Kidney (tissue), 14 donors: ENCODE data around the gene SEPTIN10. TPM values are rescaled to one million over a fixed set of nuclear protein-coding genes. Genes with fewer than 3 reads are reported as not detected.

Experiments
- DNase-seq, 5 donors: peaks; one replicate each; pipeline ENCODE4 v3.0.0-alpha.2; 2013 to 2020
- FAIRE-seq: peaks from 2 replicates; lab custom pipeline; 2012; peaks lifted over from hg19 to GRCh38; lab: Jason Lieb, UNC
- H3K27ac ChIP-seq, 2 donors: one replicate each; pipeline ENCODE4 v1.7.0; 2013; ENCODE audit warnings: low read depth in 2 of 2, low read length in 2 of 2, inconsistent platforms in 1 of 2
- H3K27me3 ChIP-seq: one replicate; pipeline ENCODE4 v1.7.1; 2013; ENCODE audit warnings: low read length, inconsistent platforms; ENCODE audit not compliant: control insufficient read depth, insufficient read depth
- H3K36me3 ChIP-seq, 3 donors: one replicate each; pipeline versions ENCODE4 v1.7.0 to v1.7.1; 2013; ENCODE audit warnings: low read length in 3 of 3, control low read depth in 1 of 3, inconsistent platforms in 1 of 3; ENCODE audit not compliant: insufficient read depth in 3 of 3, control insufficient read depth in 2 of 3
- H3K4me1 ChIP-seq, 3 donors: one replicate each; pipeline versions ENCODE4 v1.7.0 to v1.7.1; 2013; ENCODE audit warnings: low read length in 3 of 3, inconsistent platforms in 1 of 3, low read depth in 1 of 3; ENCODE audit not compliant: control insufficient read depth in 2 of 3, insufficient read depth in 2 of 3
- H3K4me3 ChIP-seq, 3 donors: one replicate each; pipeline versions ENCODE4 v1.7.0 to v1.8.1; 2013; ENCODE audit warnings: low read length in 3 of 3, control low read depth in 1 of 3, inconsistent platforms in 1 of 3
- H3K9ac ChIP-seq, 3 donors: one replicate each; pipeline versions ENCODE4 v1.7.0 to v1.7.1; 2013; ENCODE audit warnings: low read length in 3 of 3, control low read depth in 1 of 3, inconsistent platforms in 1 of 3
- H3K9me3 ChIP-seq, 3 donors: one replicate each; pipeline versions ENCODE4 v1.7.0 to v1.7.1; 2013; ENCODE audit warnings: low read length in 3 of 3, control low read depth in 1 of 3, inconsistent platforms in 1 of 3; ENCODE audit not compliant: control insufficient read depth in 2 of 3, insufficient read depth in 1 of 3
- intact Hi-C: fragments of 100-400 bp; cut with DNase I; formaldehyde crosslinking; loops from one replicate; pipeline ENCODE4 v1.11.1; 2022
- polyA plus RNA-seq: library from polyadenylated mRNA; stranded (reverse); fragments of 350-450 nt; fragmentation: Illumina TruSeq; extraction: RNeasy Lipid Tissue Mini Kit (QIAGEN cat#74804); gene quantifications from one replicate; pipeline ENCODE4 v1.2.3, GENCODE V29; 2014; ENCODE audit warnings: low read depth, low replicate concordance; ENCODE audit not compliant: insufficient read depth
- total RNA-seq: library from RNA; stranded (reverse); fragmentation: NEBNext Ultra II Directional; extraction: Animal tissue kit (Norgen Biotek cat#: 25700); gene quantifications from one replicate; pipeline ENCODE4 v1.2.1, GENCODE V29; 2021
- TF ChIP-seq, protein P1 (sequence below): IDR thresholded peaks from 3 replicates; pipeline ENCODE4 v1.5.1; 2012; ENCODE audit warnings: mild to moderate bottlenecking, moderate library complexity, borderline replicate concordance; ENCODE audit not compliant: insufficient read depth; ENCODE audit errors: extremely low read depth
- donor health status: control.
- donor health status: control.
- donor health status: control.
- donor health status: control.
- donor health status: control.
- donor health status: DM: yes; HTN: yes; CAD: no.
- donor health status: Normal renal cell carcinoma (clear cell type).

The SEPTIN10 gene
- total and polyA plus RNA-seq, 2 donors from 2014 or later: 20.8 to 80.7 TPM

DNA sequence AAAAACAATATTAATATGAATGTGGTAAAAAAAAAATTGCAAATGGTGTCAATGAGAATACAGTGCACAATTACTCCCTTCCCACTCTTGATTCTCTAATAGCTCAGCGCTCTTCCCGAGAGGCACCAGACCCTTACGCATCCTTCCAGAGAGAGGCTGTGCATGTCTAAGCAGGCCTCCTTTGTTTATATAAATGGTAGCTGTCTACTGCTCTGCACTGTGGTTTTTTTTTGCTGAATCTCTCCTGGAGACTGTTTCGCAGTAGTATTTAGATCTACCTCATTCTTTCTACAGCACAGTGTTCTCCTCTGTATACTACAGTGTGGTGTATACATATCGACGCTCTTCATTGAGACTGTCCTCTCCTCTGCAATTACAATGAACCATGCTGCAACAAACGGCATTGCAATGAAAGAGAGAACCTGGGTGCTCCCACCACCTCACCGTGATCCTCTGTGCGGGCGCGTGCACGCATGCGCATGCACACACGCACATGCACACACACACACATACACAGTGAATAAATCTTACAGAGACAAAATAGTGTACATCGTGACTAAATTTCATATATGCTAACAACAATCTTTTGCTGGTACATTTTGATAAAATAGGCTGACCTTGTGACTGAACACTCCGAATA, 19.4 kb downstream of the SEPTIN10 start:
- intact Hi-C loops: no loop called here
- no peaks in the 10 kb centered on the region for H3K27me3 ChIP-seq
- DNase-seq (no peak), FAIRE-seq (no peak)
- no peak overlapping the region for H3K4me3 ChIP-seq
- TF ChIP-seq, protein P1, sequence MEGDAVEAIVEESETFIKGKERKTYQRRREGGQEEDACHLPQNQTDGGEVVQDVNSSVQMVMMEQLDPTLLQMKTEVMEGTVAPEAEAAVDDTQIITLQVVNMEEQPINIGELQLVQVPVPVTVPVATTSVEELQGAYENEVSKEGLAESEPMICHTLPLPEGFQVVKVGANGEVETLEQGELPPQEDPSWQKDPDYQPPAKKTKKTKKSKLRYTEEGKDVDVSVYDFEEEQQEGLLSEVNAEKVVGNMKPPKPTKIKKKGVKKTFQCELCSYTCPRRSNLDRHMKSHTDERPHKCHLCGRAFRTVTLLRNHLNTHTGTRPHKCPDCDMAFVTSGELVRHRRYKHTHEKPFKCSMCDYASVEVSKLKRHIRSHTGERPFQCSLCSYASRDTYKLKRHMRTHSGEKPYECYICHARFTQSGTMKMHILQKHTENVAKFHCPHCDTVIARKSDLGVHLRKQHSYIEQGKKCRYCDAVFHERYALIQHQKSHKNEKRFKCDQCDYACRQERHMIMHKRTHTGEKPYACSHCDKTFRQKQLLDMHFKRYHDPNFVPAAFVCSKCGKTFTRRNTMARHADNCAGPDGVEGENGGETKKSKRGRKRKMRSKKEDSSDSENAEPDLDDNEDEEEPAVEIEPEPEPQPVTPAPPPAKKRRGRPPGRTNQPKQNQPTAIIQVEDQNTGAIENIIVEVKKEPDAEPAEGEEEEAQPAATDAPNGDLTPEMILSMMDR: no peak
- peaks cover 0 to 4% (median 0%) of the 10 kb centered on the region in 3 donors for H3K36me3 ChIP-seq
- H3K9me3 ChIP-seq: no peaks in the 10 kb centered on the region
- no peak overlapping the region for H3K27ac ChIP-seq
- no peaks in the 10 kb centered on the region for H3K4me1 ChIP-seq
- H3K9ac ChIP-seq: no peak overlapping the region

DNA sequence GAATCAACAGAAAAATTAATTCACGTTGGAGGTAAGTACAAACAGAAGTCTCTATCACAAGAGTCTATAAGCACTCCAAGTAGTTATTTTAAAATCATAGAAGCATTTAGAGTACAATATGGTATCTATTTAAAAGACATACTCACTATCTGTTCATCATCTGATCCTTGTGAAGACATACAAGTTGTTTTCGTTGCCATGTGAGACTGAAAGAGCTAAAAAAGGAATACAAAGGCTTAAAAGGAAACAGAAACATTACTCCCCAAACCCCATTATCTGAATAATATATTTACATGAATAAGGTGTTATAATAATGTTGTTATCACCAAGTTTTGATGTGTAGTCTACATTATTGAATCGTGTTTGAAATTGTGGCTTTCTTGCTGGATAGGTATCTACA, 20.9 kb downstream of the SEPTIN10 start:
- H3K4me1 ChIP-seq: no peaks in the 10 kb centered on the region
- no peak overlapping the region for H3K4me3 ChIP-seq
- H3K27me3 ChIP-seq: no peaks in the 10 kb centered on the region
- FAIRE-seq: no peak
- peaks cover 0 to 4% (median 0%) of the 10 kb centered on the region in 3 donors for H3K36me3 ChIP-seq
- TF ChIP-seq, protein P1: no peak
- no peaks in the 10 kb centered on the region for H3K9me3 ChIP-seq
- intact Hi-C loops: no loop called here
- H3K27ac ChIP-seq: no peak overlapping the region
- H3K9ac ChIP-seq: no peak overlapping the region
- no peak for DNase-seq

DNA sequence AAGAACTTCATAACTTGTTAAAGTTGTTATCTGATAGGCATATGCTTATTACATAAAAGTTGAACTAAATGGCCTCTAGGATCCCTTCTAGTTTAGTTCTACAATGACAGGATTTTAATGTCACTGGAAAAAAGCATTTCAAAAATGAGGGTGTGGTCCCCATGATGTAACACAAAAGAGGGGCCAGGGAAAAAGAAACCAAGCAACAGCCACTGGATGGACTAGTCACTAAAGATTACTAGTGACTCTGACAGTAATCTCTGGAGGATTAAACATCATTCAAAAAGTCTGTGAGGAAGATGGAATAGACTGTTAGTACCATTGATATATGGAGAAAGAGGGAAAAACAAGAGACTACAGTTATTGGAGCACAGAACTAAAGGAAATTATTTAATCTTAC, 22.6 kb downstream of the SEPTIN10 start:
- intact Hi-C loops: no loop called here
- no peak overlapping the region for H3K4me3 ChIP-seq
- H3K36me3 ChIP-seq: peaks cover 0 to 4% (median 0%) of the 10 kb centered on the region in 3 donors
- no peaks in the 10 kb centered on the region for H3K9me3 ChIP-seq
- H3K27ac ChIP-seq: no peak overlapping the region
- DNase-seq (no peak), FAIRE-seq (no peak)
- H3K9ac ChIP-seq: no peak overlapping the region
- no peaks in the 10 kb centered on the region for H3K4me1 ChIP-seq
- no peaks in the 10 kb centered on the region for H3K27me3 ChIP-seq
- TF ChIP-seq, protein P1: no peak
